ENCODE results near the gene TRPC6.

The TRPC6 gene

DNA sequence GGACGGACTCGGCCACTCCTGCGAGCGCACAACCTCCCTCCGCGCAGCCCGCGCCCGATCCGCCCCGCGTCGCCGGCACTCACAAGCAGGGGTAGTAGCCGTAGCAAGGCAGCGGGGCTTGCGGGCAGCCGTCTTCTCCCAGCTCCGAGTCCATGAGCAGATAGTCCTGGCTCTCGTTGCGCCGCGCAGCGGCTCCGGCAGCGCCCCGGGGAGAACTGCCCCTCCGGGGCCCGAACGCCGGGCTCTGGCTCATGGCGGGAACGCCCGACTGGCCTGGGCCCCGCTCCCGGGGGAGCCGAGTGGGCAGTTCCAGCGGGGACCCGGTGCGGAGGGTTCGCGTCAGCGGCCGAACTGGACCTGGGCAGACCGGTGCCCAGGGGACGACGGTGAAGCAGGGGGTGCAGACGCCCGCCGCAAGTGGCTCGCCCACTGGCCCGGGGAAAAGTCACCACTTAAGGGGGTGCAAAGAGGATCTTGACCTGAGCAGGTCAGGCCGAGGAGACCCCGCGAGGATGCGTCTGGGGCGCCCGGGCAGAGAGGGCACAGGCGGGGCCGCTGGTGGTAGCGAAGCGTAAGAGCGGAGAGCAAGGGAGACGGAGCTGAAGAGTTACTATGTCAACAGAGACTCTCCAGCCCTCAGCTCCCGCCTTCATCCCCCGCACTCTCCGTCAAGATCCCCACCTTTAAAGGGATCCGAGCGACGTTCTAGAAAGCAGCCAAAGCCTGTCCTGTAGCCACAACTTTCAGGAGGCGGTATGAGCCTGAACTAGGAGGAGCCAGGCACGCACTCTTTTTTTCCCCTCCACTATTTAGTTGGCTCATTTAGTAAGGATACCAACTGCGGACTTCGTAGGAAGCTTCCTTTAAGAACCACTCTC lies at the start of gene TRPC6:
TRPC6 (minus strand) TSS at position 757 of the 878 bp plus-strand sequence; CDS start at position 253, 504 bp downstream.
- DNase-seq = peak; percentile 4

DNA sequence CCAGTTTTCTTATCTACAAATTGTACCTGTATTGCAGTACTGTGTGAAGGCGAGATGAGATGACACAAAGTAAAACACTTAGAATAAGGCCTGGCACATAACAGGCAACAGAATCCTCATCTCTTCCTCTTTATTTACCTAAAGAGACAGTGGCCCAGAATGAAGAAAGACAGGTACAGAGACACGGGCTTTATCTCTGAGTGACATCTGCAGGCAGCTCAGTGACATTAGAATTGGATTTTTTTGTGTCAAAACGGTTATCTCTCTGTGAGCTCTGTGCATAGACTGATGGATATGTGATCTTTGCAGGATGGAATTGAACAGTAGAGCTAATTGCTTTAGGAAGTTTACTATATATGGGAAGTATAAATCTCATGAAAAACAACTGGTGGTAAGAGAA lies 36.2 kb upstream of the TRPC6 start:
- DNase-seq = no peak

DNA sequence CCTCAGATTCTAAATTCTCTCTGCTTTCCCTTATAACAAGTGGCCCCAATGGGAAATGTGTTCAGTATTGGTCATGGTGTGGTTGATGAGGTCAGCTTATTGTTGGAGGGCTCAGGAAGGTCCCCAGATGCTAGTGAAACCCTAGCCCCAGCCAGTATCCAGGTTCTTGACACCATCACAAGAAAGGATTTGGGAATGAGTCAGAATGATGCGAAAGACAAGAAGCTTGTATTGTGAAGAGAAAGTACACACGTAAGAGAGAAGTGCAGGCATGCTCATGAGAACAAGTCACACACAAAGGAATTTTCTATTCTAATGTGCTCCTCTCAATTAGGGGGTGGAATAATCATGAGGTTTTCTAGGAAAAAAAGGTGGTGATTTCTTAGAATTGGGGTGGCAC lies 34.9 kb upstream of the TRPC6 start:
- DNase-seq = no peak

DNA sequence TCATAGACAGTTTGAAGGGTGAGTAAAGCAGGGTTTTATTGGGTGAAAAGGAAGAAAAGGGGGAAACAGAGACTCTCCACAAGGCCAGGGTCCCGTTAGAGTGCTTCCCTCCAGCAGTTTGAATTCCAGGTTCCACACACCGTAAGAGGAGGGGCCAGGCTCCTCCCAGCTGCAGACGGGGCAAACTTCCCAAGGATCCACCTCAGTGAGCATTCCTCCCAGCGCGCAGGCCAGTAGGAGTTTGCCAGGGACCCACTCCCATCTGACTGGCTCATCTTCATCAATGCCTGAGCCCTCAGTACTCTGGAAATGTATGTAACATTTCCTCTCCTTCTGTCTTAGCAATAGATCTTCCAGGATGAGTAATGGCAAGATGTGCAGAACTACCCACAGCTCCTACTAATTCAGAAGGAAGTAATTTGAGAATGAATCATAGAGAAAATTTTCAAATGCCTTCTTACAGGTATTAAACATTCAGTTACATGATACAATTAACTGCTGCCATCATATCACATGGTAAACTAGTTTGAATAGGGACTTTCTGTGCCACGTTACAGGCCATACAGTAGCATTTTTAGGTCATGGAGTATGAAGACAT lies 34.0 kb upstream of the TRPC6 start:
- no peak for DNase-seq

DNA sequence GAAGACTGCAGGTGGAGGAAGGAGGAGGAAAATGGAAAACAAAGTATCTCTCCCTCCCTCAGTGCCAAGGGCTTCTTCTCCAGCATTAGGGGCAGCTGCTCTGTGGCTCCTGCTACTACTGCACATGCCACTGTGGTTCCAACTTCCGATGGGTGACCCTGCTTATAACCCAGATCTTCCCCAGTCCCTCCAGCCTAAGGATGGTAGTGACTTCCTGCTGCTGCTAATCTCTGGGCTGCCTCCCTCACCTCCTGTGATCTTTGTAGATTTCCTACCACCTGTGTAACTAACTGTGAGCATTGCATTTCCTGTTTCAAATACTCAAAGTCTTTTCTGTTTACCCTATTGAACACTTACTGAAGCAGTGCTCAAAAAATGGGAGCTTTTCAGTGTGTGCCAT lies 28.7 kb upstream of the TRPC6 start:
- no peak for DNase-seq

DNA sequence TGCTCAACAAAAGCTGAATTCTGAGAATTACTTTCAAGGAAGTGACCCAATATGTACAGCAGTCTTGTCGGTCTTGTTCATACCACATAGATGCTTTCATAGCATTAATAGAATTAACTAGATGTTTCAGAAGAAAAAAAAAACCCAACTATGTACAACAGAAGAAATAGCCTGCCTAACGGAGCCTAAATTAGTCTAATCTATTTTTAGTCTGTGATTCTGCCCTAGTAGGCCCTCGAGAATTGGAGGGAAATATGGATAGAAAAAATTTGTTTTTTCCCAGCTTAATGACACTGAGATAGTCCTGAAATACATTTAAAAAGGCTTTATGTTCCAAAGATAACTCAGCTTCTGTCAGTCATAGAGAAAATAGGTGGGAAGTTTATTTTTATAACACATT lies 17.1 kb upstream of the TRPC6 start:
- no peak for DNase-seq

DNA sequence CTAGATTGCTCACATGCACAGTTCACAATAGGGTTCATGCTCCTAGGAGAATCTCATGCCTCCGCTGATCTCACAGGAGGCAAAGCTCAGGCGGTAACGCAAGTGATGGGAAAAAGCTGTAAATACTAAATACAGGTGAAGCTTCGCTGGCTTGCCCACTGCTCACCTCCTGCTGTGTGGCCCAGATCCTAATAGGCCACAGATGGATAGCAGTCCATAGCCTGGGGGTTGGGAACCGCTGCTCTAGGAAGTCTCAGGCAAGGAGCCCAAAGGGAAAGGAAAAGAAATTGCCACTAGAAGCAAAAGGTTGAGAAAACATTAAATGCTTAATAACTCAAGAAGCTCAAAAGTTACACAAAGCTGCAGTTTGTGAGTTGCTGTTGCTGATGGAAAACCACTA lies 3.2 kb upstream of the TRPC6 start:
- DNase-seq = no peak

DNA sequence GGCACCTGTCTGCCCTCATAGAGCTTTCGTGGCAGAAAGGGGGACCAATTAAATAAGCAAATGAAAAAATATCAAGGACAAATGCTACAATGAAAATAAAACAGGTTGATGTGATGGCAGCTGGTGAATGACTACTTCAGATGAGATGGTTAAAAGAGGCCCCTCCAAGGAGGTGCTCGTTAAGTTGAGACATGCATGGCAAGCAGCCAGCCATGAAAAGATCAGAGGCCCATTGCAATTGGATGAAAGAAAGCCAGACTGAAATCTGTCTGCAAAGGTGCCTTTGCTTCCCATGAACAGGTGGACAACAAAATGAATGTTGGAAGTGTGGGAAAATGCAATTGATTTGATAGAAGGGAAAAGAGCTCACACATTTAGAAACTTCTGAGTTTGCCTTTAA lies 848 bp upstream of the TRPC6 start:
- DNase-seq = no peak

DNA sequence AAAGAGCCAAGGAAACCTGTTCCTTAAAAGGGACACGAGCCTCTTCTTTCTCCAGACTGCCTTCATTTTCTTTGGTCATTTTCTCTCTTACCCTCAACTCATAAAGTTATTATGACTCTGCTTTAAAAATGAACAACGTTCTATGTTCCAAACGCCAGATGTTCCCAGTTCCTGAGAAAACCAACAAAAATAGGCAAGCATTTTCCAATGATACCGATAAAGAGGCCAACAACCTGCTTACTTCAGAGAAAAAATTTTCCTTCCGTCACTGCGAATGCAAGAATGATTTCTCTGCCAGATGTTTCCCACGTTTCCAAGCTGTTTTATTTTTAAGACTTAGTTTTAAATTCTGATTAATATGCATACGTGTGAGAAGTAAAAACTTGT lies 315 bp upstream of the TRPC6 start:
- no peak for DNase-seq

DNA sequence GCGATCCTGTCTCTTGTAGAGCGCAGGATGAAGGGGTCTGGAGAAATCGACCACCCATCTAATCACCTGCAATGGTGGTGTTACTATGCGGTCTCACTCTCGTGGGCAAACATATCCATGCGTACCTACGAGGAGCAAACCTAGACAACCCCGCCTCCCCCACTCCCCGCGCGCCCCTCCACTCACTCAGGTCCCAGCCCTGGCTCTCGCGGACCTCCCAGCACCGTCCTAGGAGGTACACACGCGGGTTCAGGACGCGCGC lies 887 bp downstream of the TRPC6 start:
- peak; percentile 3 for DNase-seq

DNA sequence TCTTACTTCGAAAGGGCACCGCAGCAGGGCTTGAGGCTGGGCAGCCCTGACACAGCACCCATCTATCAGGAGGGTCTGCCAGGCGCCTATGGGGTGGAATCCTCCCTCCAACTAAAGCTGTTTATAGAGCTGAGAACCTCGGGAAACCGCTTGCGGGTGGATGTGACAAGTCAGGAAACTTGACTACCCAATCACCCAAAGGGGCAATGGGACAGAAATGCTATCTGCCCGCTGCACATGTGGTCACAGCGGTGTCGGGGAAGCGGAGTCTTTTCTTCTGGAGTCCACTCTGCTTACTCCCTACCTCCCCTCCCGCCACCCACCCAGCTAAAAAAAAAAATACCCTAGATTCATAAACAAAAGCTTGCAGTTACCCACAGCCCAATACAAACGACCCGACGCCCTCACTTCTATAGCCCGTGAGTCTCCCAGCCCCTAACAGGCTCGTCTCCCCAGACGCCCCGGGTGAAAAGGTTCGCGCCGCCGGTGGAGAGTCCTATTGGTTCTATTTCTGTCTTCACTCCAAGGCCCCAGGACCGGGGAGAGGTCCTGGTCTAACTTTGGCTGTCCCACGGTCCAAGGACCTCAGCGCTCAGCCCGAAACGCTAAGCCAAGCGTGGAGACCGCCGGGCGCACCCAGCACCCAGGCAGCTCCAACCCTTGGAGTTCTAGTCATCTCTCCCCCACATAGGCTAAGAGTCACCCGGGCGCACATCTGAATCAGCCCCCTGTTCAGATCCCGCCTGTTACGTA lies 1.4 kb downstream of the TRPC6 start:
- DNase-seq = peak; percentile 41

DNA sequence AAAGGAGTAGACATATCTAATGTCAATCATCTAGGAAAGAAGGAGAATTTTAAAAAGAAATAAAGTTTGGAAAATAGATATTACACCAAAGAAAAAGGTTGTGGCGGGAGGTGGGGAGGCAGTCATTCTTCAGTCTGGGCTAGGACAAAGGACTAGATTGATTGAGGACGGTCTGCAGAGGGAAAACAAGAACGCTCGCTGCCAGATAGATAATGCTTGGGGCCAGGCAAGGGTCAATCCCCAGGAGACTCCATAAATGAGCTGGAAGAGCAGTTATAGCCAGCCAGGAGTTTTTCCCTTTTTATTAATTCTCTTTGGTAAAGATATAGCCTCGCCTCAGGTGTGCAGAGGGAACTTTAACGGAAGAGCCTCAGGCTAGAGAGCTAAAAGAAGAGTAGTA lies 6.3 kb downstream of the TRPC6 start:
- no peak for DNase-seq

DNA sequence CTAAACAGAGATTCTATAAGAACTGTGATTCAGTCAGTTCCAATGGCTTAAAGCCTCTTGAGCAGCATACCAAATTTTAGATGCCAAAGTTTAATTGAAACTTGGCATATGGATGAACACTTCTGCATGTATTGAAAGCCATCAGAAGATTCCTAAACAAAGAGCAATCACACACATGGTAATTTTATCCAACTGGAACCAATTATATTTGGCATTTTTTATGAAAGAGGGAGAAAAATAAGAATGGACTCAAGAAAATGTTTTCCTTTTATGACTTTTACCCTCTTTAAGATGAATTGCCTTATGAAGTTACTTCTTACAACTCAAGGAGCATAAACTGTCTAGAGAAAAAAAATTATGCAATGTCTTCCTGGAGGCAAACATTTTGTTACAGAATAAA lies 7.4 kb downstream of the TRPC6 start:
- no peak for DNase-seq

DNA sequence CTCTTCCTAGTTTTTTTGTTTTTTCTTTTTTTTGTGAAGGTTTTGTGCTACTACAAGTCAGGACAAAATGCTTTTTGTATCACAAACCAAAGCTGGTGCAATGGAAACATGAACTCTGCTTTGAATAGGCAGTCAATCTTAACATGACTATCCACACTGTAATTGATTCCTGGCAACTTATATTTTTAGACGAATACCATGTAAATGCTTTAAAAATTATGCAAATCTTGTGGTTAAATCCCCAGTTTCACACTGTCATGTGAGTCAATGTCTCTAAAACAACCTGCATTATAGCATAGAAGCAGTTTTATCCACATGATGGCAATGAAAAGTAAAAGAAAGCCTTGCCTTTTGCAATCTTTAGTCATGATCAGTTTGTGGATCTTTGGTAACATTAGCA lies 8.9 kb downstream of the TRPC6 start:
- DNase-seq = no peak

DNA sequence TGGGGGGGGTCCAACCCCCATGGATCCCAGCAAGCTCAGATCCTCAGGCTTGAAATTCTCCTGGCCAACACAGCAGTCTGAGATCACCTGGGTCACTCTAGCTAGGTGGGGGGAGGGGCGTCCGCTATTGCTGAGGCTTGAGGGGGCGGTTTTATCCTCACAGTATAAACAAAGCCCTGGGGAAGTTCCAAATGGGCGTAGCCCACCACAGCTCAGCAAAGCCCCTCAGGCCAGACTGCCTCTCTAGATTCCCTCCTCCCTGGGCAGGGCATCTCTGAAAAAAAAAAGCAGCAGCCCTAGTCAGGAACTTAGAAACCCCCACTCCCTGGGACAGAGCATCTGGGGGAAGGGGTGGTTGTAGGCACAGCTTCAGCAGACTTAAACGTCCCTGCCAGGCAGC lies 16.7 kb downstream of the TRPC6 start:
- no peak for DNase-seq

DNA sequence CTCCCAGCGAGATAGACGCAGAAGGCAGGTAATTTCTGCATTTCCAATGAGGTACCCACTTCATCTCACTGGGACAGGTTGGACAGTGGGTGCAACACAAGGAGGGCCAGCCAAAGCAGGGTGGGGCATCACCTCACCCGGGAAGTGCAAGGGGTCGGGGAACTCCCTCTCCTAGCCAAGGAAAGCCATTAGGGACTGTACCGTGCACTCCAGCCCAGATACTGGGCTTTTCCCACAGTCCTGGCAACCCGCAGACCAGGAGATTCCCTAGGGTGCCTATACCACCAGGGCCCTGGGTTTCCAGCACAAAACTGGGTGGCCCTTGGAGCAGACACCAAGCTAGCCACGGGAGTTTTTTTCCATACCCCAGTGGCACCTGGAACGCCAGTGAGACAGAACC lies 17.2 kb downstream of the TRPC6 start:
- DNase-seq = no peak

DNA sequence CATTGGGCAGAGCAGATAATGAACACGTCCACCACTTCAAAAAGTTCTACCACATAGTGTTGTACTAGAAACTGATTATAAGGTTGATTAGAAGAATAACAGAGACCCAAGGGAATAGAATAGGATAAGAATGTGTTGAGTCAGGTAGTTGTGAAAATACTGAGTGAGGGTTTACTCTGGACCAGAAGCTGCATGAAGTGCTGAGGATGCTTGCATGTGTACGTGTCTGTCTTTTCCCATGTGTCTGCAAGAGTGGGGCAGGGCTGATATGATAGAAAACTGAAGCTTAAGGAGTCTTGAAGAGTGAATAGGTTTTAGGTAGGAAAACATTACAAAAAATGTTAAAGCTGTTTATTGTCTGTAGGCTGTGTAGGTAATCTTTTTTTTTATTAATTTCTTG lies 20.6 kb downstream of the TRPC6 start:
- DNase-seq = no peak

DNA sequence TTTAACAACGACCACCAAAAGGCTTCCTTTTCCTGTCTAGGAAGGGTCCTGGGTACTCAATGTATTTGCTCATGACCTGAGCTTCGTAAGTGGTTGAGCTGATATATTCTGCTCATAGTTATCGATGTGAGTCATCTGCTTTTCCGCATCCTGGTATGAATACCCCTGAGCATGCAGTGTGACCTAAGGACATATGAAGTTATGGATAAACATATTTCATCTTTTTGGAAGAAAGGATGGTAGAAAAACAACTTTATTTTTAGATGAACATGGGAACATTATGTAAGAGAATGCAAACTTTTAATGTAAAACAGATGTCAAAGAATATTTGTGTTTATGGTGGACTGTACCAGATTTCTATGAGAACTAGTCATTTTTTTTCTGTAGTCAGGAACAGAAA lies 28.4 kb downstream of the TRPC6 start:
- DNase-seq = no peak

DNA sequence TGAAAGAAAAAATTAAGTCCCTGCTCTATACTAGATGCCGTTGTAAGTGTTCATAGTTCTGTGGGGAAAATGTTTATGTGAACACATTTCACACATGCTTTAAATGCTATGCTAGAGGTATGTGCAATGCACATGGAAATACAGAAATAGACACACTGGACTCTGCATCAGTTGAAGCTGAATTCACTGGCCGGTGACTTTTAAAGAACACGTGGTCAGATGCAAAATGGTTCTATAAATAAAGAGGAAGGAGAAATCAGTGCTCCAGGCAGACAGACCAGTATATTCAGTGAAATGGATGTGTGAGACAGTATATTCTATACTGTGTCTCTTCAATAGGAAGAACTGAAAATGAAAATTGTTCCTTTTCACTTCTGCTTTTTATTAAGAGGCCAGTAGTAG lies 29.9 kb downstream of the TRPC6 start:
- no peak for DNase-seq

DNA sequence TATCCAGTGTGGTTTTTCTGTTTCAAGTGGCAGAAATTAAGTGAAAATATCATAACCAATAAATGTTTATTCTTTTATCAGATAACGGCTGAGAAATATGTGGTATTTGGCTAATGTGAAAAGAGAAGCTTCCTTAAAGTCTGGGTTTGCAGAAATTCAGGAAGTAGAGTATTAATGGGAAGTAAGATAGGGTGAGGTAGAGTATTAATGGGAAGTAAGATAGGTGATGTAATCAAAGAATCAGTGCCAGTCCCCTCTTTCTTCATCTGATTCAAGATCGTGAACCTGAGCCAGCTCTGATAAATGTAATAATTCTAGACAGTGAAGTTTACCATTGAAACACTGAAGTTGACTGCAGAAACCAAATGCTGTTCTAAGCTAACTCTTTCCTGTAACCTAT lies 30.9 kb downstream of the TRPC6 start:
- DNase-seq = no peak

DNA sequence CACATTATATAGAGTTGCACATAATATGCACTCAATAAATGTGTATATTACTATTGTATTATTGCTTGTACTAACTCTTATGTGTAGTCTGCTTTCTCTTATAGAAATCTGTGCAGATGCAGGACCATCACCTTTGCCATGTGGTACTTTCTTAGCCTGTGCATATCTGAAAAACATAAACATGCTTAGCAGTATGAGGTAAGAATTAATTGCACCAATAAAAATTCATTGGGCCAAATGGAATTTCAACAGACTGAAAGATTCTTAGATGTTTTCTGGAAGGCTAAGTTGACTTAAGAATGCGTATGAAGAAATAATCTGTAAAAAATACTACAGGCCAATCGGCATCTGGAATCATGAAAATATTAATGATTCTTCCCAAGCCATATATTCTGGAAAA lies 55.3 kb downstream of the TRPC6 start:
- DNase-seq = no peak

DNA sequence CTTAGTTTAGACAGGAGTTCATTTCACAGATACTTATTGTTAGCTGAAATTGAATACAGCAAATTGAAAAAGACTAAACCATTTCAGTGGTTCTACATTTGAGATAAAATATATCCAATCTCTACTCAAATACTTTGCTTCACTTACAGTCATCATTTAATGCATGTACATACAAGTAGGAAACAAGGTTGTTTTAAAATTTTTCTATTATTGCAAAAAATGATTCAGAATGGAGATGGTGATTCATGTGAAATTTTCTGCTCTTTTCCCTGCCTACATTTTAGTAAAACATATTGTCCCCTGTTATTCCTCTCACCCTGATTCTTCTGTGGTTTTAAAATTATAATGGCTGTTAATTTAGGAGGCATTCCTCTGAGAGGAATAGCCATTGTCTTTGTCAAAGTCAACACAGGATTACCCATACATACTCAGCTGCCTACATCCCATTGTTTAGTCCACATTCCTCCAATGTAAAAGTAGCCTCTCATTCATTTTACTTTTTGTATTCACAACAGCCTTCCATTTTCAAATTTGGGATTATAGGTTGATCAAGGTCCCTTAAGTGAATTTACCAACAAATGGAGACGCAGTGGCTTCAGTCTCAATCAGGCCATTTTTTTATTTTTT lies 60.1 kb downstream of the TRPC6 start:
- DNase-seq = no peak

DNA sequence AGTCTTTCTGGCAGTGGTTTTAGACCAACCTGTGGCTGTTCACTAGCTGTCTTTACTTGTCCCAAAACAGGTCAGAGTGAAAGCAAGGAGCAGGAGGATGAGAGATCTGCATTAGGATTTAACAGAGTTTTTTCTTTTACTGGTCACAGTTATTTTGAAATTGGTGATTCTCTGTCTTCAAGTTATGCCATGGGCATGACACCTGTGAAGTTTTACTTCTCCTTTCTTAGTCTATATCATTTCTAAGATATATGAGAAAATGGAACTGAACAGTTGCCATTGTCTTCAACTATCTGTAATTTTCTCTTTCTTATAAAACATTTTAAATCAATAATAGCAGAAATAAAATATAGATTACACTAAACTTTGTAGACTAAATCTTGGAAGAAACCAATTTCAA lies 60.6 kb downstream of the TRPC6 start:
- DNase-seq = no peak

DNA sequence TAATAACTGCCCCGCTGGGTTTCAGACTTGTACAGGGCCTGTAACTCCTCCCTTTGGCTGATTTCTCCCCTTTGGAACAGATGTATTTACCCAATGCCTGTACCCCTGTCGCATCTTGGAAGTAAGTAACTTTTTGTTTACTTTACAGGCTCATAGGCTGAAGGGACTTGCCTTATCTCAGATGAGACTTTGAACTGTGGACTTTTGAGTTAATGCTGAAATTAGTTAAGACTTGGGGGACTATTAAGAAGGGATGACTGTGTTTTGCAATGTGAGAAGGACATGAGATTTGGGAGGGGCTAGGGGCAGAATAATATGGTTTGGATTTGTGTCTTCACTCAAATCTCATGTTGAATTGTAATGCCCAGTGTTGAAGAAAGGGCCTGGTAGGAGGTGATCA lies 62.0 kb downstream of the TRPC6 start:
- no peak for DNase-seq

All from hematopoietic multipotent progenitor cell treated with erythropoietin and hydrocortisone succinate and interleukin-3 and kit ligand, for 6 days (in vitro differentiated cells).